ENCODE results near the gene NFKBIL1.

The NFKBIL1 gene

GRCh38 chr6:31579119-31579505, 31.7 kb downstream of the NFKBIL1 start:
- H3K4me2 ChIP-seq (ENCODE audit: low read depth, low read length, poor library complexity, severe bottlenecking), result no peak overlapping the region
- peaks cover 19% of the 10 kb centered on the region for H3K79me2 ChIP-seq (ENCODE audit: insufficient read depth, low read length)
- TF ChIP-seq EZH2phosphoT487 (IDR thresholded peaks at IDR 0.05; ENCODE audit: borderline replicate concordance), result no peak
- TF ChIP-seq, protein P1, sequence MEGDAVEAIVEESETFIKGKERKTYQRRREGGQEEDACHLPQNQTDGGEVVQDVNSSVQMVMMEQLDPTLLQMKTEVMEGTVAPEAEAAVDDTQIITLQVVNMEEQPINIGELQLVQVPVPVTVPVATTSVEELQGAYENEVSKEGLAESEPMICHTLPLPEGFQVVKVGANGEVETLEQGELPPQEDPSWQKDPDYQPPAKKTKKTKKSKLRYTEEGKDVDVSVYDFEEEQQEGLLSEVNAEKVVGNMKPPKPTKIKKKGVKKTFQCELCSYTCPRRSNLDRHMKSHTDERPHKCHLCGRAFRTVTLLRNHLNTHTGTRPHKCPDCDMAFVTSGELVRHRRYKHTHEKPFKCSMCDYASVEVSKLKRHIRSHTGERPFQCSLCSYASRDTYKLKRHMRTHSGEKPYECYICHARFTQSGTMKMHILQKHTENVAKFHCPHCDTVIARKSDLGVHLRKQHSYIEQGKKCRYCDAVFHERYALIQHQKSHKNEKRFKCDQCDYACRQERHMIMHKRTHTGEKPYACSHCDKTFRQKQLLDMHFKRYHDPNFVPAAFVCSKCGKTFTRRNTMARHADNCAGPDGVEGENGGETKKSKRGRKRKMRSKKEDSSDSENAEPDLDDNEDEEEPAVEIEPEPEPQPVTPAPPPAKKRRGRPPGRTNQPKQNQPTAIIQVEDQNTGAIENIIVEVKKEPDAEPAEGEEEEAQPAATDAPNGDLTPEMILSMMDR (conservative IDR thresholded peaks at IDR 0.05; ENCODE audit: low read length), result no peak
- H3K9me3 ChIP-seq (ENCODE audit: insufficient read depth, low read depth, low read length), result no peaks in the 10 kb centered on the region
- no peak overlapping the region for H2AFZ ChIP-seq (ENCODE audit: low read length)
- no peaks in the 10 kb centered on the region for H3K36me3 ChIP-seq (ENCODE audit: insufficient read depth, low read length)
- no peaks in the 10 kb centered on the region for H4K20me1 ChIP-seq (ENCODE audit: insufficient read depth, low read length, poor library complexity, severe bottlenecking)
- H3K4me3 ChIP-seq (ENCODE audit: low read length, poor library complexity, severe bottlenecking), result no peak overlapping the region
- no peak overlapping the region for H3K9ac ChIP-seq (ENCODE audit: low read depth, low read length, poor library complexity, severe bottlenecking)
- H3K4me1 ChIP-seq (ENCODE audit: insufficient read depth, low read length, poor library complexity, severe bottlenecking), result peaks cover 67% of the 10 kb centered on the region
- H3K9me2 ChIP-seq (replicated peaks; ENCODE audit: low read depth, low read length), result no peaks in the 10 kb centered on the region
- H3K27me3 ChIP-seq (ENCODE audit: insufficient read depth, low read length, poor library complexity, severe bottlenecking), result no peaks in the 10 kb centered on the region
- no peaks in the 10 kb centered on the region for H3F3A ChIP-seq (ENCODE audit: low read depth)

- TF ChIP-seq EZH2phosphoT487 (IDR thresholded peaks at IDR 0.05; ENCODE audit: borderline replicate concordance), result no peak
- TF ChIP-seq, protein P1 (conservative IDR thresholded peaks at IDR 0.05; ENCODE audit: low read length), result no peak
- Histone ChIP-seq H3K4me1 (ENCODE audit: insufficient read depth, low read length, poor library complexity, severe bottlenecking) (peaks cover 61% of the 10 kb centered on the region), H3K79me2 (ENCODE audit: insufficient read depth, low read length) (peaks cover 19% of the 10 kb centered on the region), H3K9me3 (ENCODE audit: insufficient read depth, low read depth, low read length) (no peaks in the 10 kb centered on the region), H3K9me2 (replicated peaks; ENCODE audit: low read depth, low read length) (no peaks in the 10 kb centered on the region), H3K36me3 (ENCODE audit: insufficient read depth, low read length) (no peaks in the 10 kb centered on the region), H3K4me3 (ENCODE audit: low read length, poor library complexity, severe bottlenecking) (peak overlapping the region; percentile 99), H3K9ac (ENCODE audit: low read depth, low read length, poor library complexity, severe bottlenecking) (peak overlapping the region; percentile 100), H4K20me1 (ENCODE audit: insufficient read depth, low read length, poor library complexity, severe bottlenecking) (no peaks in the 10 kb centered on the region), H3K27me3 (ENCODE audit: insufficient read depth, low read length, poor library complexity, severe bottlenecking) (no peaks in the 10 kb centered on the region), H3F3A (ENCODE audit: low read depth) (no peaks in the 10 kb centered on the region), H3K4me2 (ENCODE audit: low read depth, low read length, poor library complexity, severe bottlenecking) (peak overlapping the region; percentile 92), H2AFZ (ENCODE audit: low read length) (no peak overlapping the region)
These were observed 32.4 kb downstream of the NFKBIL1 start for GRCh38 chr6:31579546-31580437.

DNA sequence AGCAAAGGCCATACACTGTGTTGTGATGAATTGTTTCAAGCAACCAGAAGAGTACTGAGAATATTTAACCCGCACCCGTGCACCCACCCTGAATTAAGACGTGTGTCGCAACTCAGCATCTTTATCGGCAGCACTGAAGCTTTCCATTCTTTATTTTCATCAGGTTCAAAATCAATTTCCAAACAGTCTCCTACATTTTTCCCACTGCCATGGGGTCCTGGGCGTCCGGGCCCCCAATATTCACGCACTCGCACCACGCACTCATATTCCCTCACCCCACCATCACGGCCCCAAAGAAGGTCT, 33.0 kb downstream of the NFKBIL1 start:
- Histone ChIP-seq H4K20me1 (ENCODE audit: insufficient read depth, low read length, poor library complexity, severe bottlenecking) (no peaks in the 10 kb centered on the region), H2AFZ (ENCODE audit: low read length) (peak overlapping the region; percentile 83), H3K36me3 (ENCODE audit: insufficient read depth, low read length) (no peaks in the 10 kb centered on the region), H3K27me3 (ENCODE audit: insufficient read depth, low read length, poor library complexity, severe bottlenecking) (no peaks in the 10 kb centered on the region), H3K9me2 (replicated peaks; ENCODE audit: low read depth, low read length) (no peaks in the 10 kb centered on the region), H3K79me2 (ENCODE audit: insufficient read depth, low read length) (peaks cover 19% of the 10 kb centered on the region), H3K9me3 (ENCODE audit: insufficient read depth, low read depth, low read length) (no peaks in the 10 kb centered on the region), H3K4me1 (ENCODE audit: insufficient read depth, low read length, poor library complexity, severe bottlenecking) (peaks cover 61% of the 10 kb centered on the region), H3K9ac (ENCODE audit: low read depth, low read length, poor library complexity, severe bottlenecking) (peak overlapping the region; percentile 100), H3F3A (ENCODE audit: low read depth) (no peaks in the 10 kb centered on the region), H3K4me2 (ENCODE audit: low read depth, low read length, poor library complexity, severe bottlenecking) (peak overlapping the region; percentile 92), H3K4me3 (ENCODE audit: low read length, poor library complexity, severe bottlenecking) (peak overlapping the region; percentile 99)
- TF ChIP-seq, protein P1 (conservative IDR thresholded peaks at IDR 0.05; ENCODE audit: low read length), result no peak
- TF ChIP-seq EZH2phosphoT487 (IDR thresholded peaks at IDR 0.05; ENCODE audit: borderline replicate concordance), result no peak
